ENCODE results near the gene MTHFD2.

MTHFD2 gene

GRCh38 chr2:74199275-74199701 is 873 bp downstream of the MTHFD2 start:
- H3K9ac ChIP-seq (ENCODE audit: low read length) = peak overlapping the region; percentile 89
- TF ChIP-seq CTCF (IDR thresholded peaks at IDR 0.05; ENCODE audit: low read length) = no peak
- TF ChIP-seq EZH2 (IDR thresholded peaks at IDR 0.05; ENCODE audit: borderline replicate concordance, low read length) = no peak
- H3K27ac ChIP-seq (ENCODE audit: low read depth, low read length, poor library complexity, severe bottlenecking) = peak overlapping the region; percentile 15
- H3F3A ChIP-seq (ENCODE audit: insufficient read depth, low read length) = no peaks in the 10 kb centered on the region
- peak overlapping the region; percentile 92 for H3K4me2 ChIP-seq (ENCODE audit: low read length)
- no peaks in the 10 kb centered on the region for H3K9me2 ChIP-seq (ENCODE audit: low read depth, low read length)
- peaks cover 52% of the 10 kb centered on the region for H3K79me2 ChIP-seq (ENCODE audit: insufficient read depth, low read length)
- H3K4me1 ChIP-seq (ENCODE audit: insufficient read depth, low read length, severe bottlenecking) = peaks cover 45% of the 10 kb centered on the region
- no peaks in the 10 kb centered on the region for H4K20me1 ChIP-seq (ENCODE audit: insufficient read depth, low read length)
- no peaks in the 10 kb centered on the region for H3K27me3 ChIP-seq (ENCODE audit: insufficient read depth, low read length)
- no peak overlapping the region for H2AFZ ChIP-seq (ENCODE audit: low read length)
- peak overlapping the region; percentile 77 for H3K4me3 ChIP-seq (ENCODE audit: low read depth, low read length, poor library complexity, severe bottlenecking)
- H3K36me3 ChIP-seq (ENCODE audit: insufficient read depth, low read length) = peaks cover 43% of the 10 kb centered on the region
- H3K9me3 ChIP-seq (ENCODE audit: low read length) = no peaks in the 10 kb centered on the region

- Histone ChIP-seq H3K27me3 (ENCODE audit: insufficient read depth, low read length) (no peaks in the 10 kb centered on the region), H3K36me3 (ENCODE audit: insufficient read depth, low read length) (peaks cover 49% of the 10 kb centered on the region)
Observed at GRCh38 chr2:74199871-74200305, 1.5 kb downstream of the MTHFD2 start.

GRCh38 chr2:74201196-74201595 is 2.8 kb downstream of the MTHFD2 start:
- H3K79me2 ChIP-seq (ENCODE audit: insufficient read depth, low read length) = peaks cover 71% of the 10 kb centered on the region
- peaks cover 57% of the 10 kb centered on the region for H3K4me1 ChIP-seq (ENCODE audit: insufficient read depth, low read length, severe bottlenecking)
- no peak overlapping the region for H3K9ac ChIP-seq (ENCODE audit: low read length)
- peaks cover 62% of the 10 kb centered on the region for H3K36me3 ChIP-seq (ENCODE audit: insufficient read depth, low read length)
- H3K27ac ChIP-seq (ENCODE audit: low read depth, low read length, poor library complexity, severe bottlenecking) = no peak overlapping the region
- no peaks in the 10 kb centered on the region for H3K27me3 ChIP-seq (ENCODE audit: insufficient read depth, low read length)
- no peaks in the 10 kb centered on the region for H3K9me3 ChIP-seq (ENCODE audit: low read length)
- no peak overlapping the region for H2AFZ ChIP-seq (ENCODE audit: low read length)
- no peaks in the 10 kb centered on the region for H3F3A ChIP-seq (ENCODE audit: insufficient read depth, low read length)
- H4K20me1 ChIP-seq (ENCODE audit: insufficient read depth, low read length) = no peaks in the 10 kb centered on the region
- TF ChIP-seq EZH2 (IDR thresholded peaks at IDR 0.05; ENCODE audit: borderline replicate concordance, low read length) (no peak), CTCF (IDR thresholded peaks at IDR 0.05; ENCODE audit: low read length) (no peak)
- H3K4me2 ChIP-seq (ENCODE audit: low read length) = peak overlapping the region; percentile 92
- H3K4me3 ChIP-seq (ENCODE audit: low read depth, low read length, poor library complexity, severe bottlenecking) = peak overlapping the region; percentile 77
- no peaks in the 10 kb centered on the region for H3K9me2 ChIP-seq (ENCODE audit: low read depth, low read length)

More at GRCh38 chr2:74199871-74200305, 1.5 kb downstream of the MTHFD2 start:
- peak overlapping the region; percentile 15 for H3K27ac ChIP-seq (ENCODE audit: low read depth, low read length, poor library complexity, severe bottlenecking)
- no peaks in the 10 kb centered on the region for H4K20me1 ChIP-seq (ENCODE audit: insufficient read depth, low read length)
- TF ChIP-seq EZH2 (IDR thresholded peaks at IDR 0.05; ENCODE audit: borderline replicate concordance, low read length) = no peak
- no peak for TF ChIP-seq CTCF (IDR thresholded peaks at IDR 0.05; ENCODE audit: low read length)
- peaks cover 48% of the 10 kb centered on the region for H3K4me1 ChIP-seq (ENCODE audit: insufficient read depth, low read length, severe bottlenecking)
- peaks cover 58% of the 10 kb centered on the region for H3K79me2 ChIP-seq (ENCODE audit: insufficient read depth, low read length)
- no peaks in the 10 kb centered on the region for H3K9me3 ChIP-seq (ENCODE audit: low read length)
- H3K9me2 ChIP-seq (ENCODE audit: low read depth, low read length) = no peaks in the 10 kb centered on the region
- H3F3A ChIP-seq (ENCODE audit: insufficient read depth, low read length) = no peaks in the 10 kb centered on the region
- H3K4me3 ChIP-seq (ENCODE audit: low read depth, low read length, poor library complexity, severe bottlenecking) = peak overlapping the region; percentile 77
- H3K9ac ChIP-seq (ENCODE audit: low read length) = peak overlapping the region; percentile 89
- no peak overlapping the region for H2AFZ ChIP-seq (ENCODE audit: low read length)
- H3K4me2 ChIP-seq (ENCODE audit: low read length) = peak overlapping the region; percentile 92
